ENCODE data around the gene SMARCC2.

DNA sequence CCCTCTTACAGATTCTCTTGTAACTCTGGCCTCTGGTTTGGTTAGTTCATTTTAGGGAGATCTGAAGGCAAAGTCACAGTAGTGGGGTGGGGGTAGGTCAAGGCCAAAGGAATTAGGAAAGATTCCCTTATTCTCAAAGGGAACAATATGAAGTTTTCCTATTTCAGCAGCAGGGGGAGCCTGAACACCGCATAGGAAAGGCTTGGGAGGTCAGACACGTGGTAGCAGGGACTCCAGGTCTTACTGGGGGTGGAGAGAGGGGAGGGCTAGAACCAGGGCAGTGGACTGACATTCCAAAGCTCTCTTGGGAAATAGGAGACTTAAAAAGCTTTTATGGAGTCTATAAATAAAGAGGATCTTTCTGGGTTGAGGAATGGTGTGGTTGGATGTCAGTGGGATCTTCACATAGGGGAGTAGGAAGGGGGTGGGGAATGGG is 69.9 kb downstream of the SMARCC2 start:
- TF ChIP-seq POLR2A (IDR thresholded peaks at IDR 0.05) (no peak), EP300 (IDR thresholded peaks at IDR 0.05) (no peak)
- TF ChIP-seq, protein P1, sequence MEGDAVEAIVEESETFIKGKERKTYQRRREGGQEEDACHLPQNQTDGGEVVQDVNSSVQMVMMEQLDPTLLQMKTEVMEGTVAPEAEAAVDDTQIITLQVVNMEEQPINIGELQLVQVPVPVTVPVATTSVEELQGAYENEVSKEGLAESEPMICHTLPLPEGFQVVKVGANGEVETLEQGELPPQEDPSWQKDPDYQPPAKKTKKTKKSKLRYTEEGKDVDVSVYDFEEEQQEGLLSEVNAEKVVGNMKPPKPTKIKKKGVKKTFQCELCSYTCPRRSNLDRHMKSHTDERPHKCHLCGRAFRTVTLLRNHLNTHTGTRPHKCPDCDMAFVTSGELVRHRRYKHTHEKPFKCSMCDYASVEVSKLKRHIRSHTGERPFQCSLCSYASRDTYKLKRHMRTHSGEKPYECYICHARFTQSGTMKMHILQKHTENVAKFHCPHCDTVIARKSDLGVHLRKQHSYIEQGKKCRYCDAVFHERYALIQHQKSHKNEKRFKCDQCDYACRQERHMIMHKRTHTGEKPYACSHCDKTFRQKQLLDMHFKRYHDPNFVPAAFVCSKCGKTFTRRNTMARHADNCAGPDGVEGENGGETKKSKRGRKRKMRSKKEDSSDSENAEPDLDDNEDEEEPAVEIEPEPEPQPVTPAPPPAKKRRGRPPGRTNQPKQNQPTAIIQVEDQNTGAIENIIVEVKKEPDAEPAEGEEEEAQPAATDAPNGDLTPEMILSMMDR (IDR thresholded peaks at IDR 0.05), result peak; percentile 69 to 88 (median 86)

Measured in ovary (tissue), 3 donors.